HuH-7.5 (cell line): ENCODE data around the gene CDK4.
"Not testable (repeated sequence)": the region's sequence is repeated elsewhere in the genome, so short reads cannot be mapped to it uniquely, and the experiment has no call there.

ENCODE experiments used
- DNase-seq: peaks from one replicate; pipeline ENCODE4 v3.0.0; 2011; ENCODE audit warnings: low spot score

Gene CDK4

GRCh38 chr12:57751788-57752667 is at the start of gene CDK4:
CDK4 (minus strand) TSS chr12:57752310; CDS start chr12:57751717, 593 bp downstream.
- peak; percentile 99 for DNase-seq

- no peak for DNase-seq
Measured at GRCh38 chr12:57800965-57801364, 48.9 kb upstream of the CDK4 start.

GRCh38 chr12:57797933-57798332 is 45.8 kb upstream of the CDK4 start:
- no peak for DNase-seq

- DNase-seq: no peak
Measured at GRCh38 chr12:57796996-57797395, 44.9 kb upstream of the CDK4 start.

GRCh38 chr12:57795354-57795753 is 43.2 kb upstream of the CDK4 start:
- no peak for DNase-seq

GRCh38 chr12:57793920-57794319 is 41.8 kb upstream of the CDK4 start:
- no peak for DNase-seq

- DNase-seq: no peak
Measured at GRCh38 chr12:57783861-57784260, 31.8 kb upstream of the CDK4 start.

- DNase-seq: no peak
Measured at GRCh38 chr12:57783466-57783801, 31.3 kb upstream of the CDK4 start.

- peak; percentile 76 for DNase-seq
Measured at GRCh38 chr12:57782608-57783465, 30.7 kb upstream of the CDK4 start, which contains the start of gene TSFM. TSFM (plus strand) TSS chr12:57782787; CDS start chr12:57782802, 15 bp downstream.

GRCh38 chr12:57782243-57782607 is 30.1 kb upstream of the CDK4 start:
- no peak for DNase-seq

- no peak for DNase-seq
Measured at GRCh38 chr12:57781801-57782200, 29.7 kb upstream of the CDK4 start.

- DNase-seq: no peak
Measured at GRCh38 chr12:57781244-57781643, 29.1 kb upstream of the CDK4 start.

GRCh38 chr12:57780284-57780897 is 28.3 kb upstream of the CDK4 start:
- DNase-seq: no peak

- DNase-seq: no peak
Measured at GRCh38 chr12:57779736-57780135, 27.6 kb upstream of the CDK4 start.

- DNase-seq: no peak
Measured at GRCh38 chr12:57777911-57778310, 25.8 kb upstream of the CDK4 start.

- no peak for DNase-seq
Measured at GRCh38 chr12:57777367-57777766, 25.3 kb upstream of the CDK4 start.

GRCh38 chr12:57776247-57776587 is 24.1 kb upstream of the CDK4 start:
- DNase-seq: no peak

- DNase-seq: no peak
Measured at GRCh38 chr12:57775563-57776246, 23.6 kb upstream of the CDK4 start.

- DNase-seq: no peak
Measured at GRCh38 chr12:57775044-57775443, 22.9 kb upstream of the CDK4 start.

- not testable (repeated sequence) for DNase-seq
Measured at GRCh38 chr12:57774634-57775033, 22.5 kb upstream of the CDK4 start.

GRCh38 chr12:57772429-57773322 is 20.6 kb upstream of the CDK4 start, which contains the start of gene EEF1AKMT3:
EEF1AKMT3 (plus strand) TSS chr12:57772614; CDS start chr12:57772725, 111 bp downstream.
- DNase-seq: peak; percentile 52
